ENCODE data around the gene DAB2IP.

DAB2IP gene

DNA sequence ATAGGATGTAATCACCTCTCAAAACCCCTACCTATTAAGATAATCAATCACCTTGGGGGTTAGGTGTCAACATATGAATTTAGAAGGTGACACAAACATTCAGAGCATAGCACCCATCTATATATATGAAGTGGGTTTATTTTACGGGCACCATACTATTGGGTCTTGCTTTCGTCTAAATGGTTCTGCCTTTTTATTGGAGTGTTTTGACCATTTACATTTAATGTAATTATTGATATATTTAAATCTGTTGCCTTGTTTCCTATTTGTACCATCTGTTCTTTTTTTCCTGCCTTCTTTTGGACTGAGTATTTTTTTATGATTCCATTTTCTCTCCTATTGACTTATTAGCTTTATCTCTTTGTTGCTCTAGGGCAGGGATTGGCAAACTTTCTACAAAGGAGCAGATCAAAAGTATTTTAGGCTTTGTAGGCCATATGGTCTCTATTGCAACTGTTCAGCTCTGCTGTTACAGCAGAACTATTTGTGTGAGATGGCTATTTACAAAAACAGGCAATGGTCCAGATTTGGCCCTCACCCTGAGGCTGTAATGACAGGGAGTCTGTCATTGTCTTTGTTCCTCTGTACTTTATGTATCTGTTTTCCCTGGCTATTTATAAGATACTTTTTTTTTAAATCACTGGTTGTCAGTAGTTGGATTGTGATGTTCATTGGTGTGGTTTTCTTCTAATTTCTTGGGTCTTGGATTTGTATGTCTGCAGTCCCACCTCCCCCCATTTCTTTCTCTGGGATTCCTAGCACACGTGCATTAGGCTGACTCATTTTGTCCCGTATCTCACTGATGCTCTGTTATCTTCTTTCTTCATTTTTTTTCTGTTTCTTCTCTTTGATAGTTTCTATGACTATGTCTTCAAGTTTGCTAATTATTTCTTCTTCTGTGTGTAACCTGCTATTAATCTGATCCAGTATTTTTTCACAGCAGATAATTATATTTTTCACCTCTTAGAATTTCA lies 127.1 kb downstream of the DAB2IP start:
- Histone ChIP-seq H3K9me3 (ENCODE audit: control insufficient read depth, insufficient read depth, low read depth, low read length) (no peaks in the 10 kb centered on the region), H3K4me1 (ENCODE audit: control insufficient read depth, insufficient read depth, low read length) (no peaks in the 10 kb centered on the region), H3K36me3 (ENCODE audit: control insufficient read depth in 2 of 2, insufficient read depth in 1 of 2, low read length in 2 of 2) (peaks cover 0 to 87% of the 10 kb centered on the region in 2 experiments; a peak in 2 of 3 replicates), H3K27ac (ENCODE audit: extremely low read depth, low read depth, low read length) (no peak overlapping the region), H3K4me3 (ENCODE audit: low read depth, low read length) (no peak overlapping the region)
- ChIA-PET POLR2A (no interaction called here), CTCF (interaction anchor here (0.6 to 1.5 kb wide), 3 partner anchors 35 to 153 kb away, joined by 3 to 4 read pairs (median 4); no protein-coding TSS in a partner anchor)
- TF ChIP-seq ZBTB48 (tag by site-specific recombination; IDR thresholded peaks at IDR 0.05) (no peak), ZNF10 (tag by site-specific recombination; IDR thresholded peaks at IDR 0.05) (no peak), ZNF324 (tag by site-specific recombination; IDR thresholded peaks at IDR 0.05) (no peak), ZNF354C (tag by site-specific recombination; IDR thresholded peaks at IDR 0.05; ENCODE audit: borderline replicate concordance, low read depth) (no peak), YY1 (tag by site-specific recombination; IDR thresholded peaks at IDR 0.05) (no peak), ZNF174 (tag by site-specific recombination; IDR thresholded peaks at IDR 0.05) (no peak), ZNF707 (tag by site-specific recombination; IDR thresholded peaks at IDR 0.05) (no peak), MZF1 (tag by site-specific recombination; IDR thresholded peaks at IDR 0.05; ENCODE audit: borderline replicate concordance) (no peak), ZFHX2 (tag by site-specific recombination; conservative IDR thresholded peaks at IDR 0.05) (no peak), ZNF311 (tag by site-specific recombination; IDR thresholded peaks at IDR 0.05; ENCODE audit: borderline replicate concordance) (no peak), ZNF639 (tag by site-specific recombination; IDR thresholded peaks at IDR 0.05) (no peak), CTCF (tag by site-specific recombination; IDR thresholded peaks at IDR 0.05) (no peak)
- TF ChIP-seq, protein P1, sequence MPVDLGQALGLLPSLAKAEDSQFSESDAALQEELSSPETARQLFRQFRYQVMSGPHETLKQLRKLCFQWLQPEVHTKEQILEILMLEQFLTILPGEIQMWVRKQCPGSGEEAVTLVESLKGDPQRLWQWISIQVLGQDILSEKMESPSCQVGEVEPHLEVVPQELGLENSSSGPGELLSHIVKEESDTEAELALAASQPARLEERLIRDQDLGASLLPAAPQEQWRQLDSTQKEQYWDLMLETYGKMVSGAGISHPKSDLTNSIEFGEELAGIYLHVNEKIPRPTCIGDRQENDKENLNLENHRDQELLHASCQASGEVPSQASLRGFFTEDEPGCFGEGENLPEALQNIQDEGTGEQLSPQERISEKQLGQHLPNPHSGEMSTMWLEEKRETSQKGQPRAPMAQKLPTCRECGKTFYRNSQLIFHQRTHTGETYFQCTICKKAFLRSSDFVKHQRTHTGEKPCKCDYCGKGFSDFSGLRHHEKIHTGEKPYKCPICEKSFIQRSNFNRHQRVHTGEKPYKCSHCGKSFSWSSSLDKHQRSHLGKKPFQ (tag by site-specific recombination; IDR thresholded peaks at IDR 0.05): no peak

GRCh38 chr9:121779381-121780117 lies 128.1 kb downstream of the DAB2IP start:
- ChIA-PET CTCF (no interaction called here), POLR2A (no interaction called here)
- H3K27ac ChIP-seq (ENCODE audit: extremely low read depth, low read depth, low read length): no peak overlapping the region
- TF ChIP-seq ZNF654 (tag by site-specific recombination; IDR thresholded peaks at IDR 0.05; ENCODE audit: low read depth) (no peak), ZNF26 (tag by site-specific recombination; IDR thresholded peaks at IDR 0.05) (peak; percentile 72; the same call in 1 of the 2 replicates)
- H3K36me3 ChIP-seq (ENCODE audit: control insufficient read depth in 2 of 2, insufficient read depth in 1 of 2, low read length in 2 of 2): peaks cover 0 to 80% of the 10 kb centered on the region in 2 experiments; a peak in 2 of 3 replicates
- no peak overlapping the region for H3K4me3 ChIP-seq (ENCODE audit: low read depth, low read length)
- H3K9me3 ChIP-seq (ENCODE audit: control insufficient read depth, insufficient read depth, low read depth, low read length): no peaks in the 10 kb centered on the region
- no peaks in the 10 kb centered on the region for H3K4me1 ChIP-seq (ENCODE audit: control insufficient read depth, insufficient read depth, low read length)
